ENCODE measurements around the gene PDGFB. TPM values are rescaled to one million over a fixed set of nuclear protein-coding genes. Genes with fewer than 3 reads are reported as not detected.

Gene PDGFB
- total RNA-seq, result 0.32 TPM in 1 of 2 replicates, not detected in the other

DNA sequence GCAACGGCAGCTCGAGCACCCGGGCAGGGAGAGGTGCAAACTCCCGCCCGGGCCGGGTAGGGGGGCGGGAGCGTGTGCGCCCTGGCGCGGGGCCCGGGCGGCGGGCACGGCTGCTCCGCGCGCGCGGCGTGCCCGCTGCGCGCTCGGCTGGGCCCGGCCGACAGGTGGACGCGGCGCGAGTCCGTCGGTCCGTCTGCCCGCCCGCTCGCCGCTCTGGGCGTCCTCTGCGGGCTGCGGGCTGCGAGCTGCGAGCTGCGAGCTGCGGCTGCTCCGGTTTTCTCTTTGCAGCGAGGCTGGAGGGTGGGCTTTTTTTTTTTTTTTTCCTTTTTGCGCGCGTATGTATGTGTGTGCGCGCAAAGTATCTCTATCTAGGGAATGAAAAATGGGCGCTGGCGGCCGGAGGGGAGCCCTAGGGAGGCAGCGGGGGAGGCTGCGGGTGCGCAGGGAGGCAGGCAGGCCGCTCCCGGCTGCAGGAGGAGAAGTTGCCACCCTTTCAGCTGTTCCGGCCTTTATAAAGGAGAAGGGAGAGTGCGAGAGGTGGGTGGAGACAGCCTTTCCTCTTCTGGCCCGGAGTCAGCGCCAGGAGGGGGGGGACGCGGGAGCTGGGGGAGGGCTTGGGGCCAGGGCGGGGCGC is at the start of gene PDGFB:
Gene PDGFB (minus strand): TSS at position 487 of the 634 bp plus-strand sequence. CDS start 1,019 bp downstream, outside the sequence.

Other genes with a start within 250 kb of the PDGFB start
- 16.5 and 18.6 TPM in 2 replicates for gene APOBEC3C, start 230.7 kb downstream of the PDGFB start, total RNA-seq
- gene APOBEC3D, start 223.9 kb downstream of the PDGFB start, total RNA-seq, result 1.4 and 2.1 TPM in 2 replicates
- 4.1 and 7.8 TPM in 2 replicates for gene APOBEC3F, start 204.1 kb downstream of the PDGFB start, total RNA-seq
- 20.0 and 22.2 TPM in 2 replicates for gene APOBEC3G, start 167.7 kb downstream of the PDGFB start, total RNA-seq
- not detected in 2 replicates for gene APOBEC3H, start 147.7 kb downstream of the PDGFB start, total RNA-seq
- gene CBX7, start 92.3 kb downstream of the PDGFB start, total RNA-seq, result 10.7 and 11.9 TPM in 2 replicates
- gene RPL3, start 74.6 kb upstream of the PDGFB start, total RNA-seq, result 2,441 and 2,999 TPM in 2 replicates
- gene SYNGR1, start 105.0 kb upstream of the PDGFB start, total RNA-seq, result 4.8 and 11.0 TPM in 2 replicates
- gene TAB1, start 154.8 kb upstream of the PDGFB start, total RNA-seq, result 10.7 and 11.4 TPM in 2 replicates
- 0.11 and 0.13 TPM in 2 replicates for gene MGAT3, start 212.0 kb upstream of the PDGFB start, total RNA-seq